Lower leg skin (tissue), 4 donors: Measurements from ENCODE around the gene SNCG. TPM values are rescaled to one million over a fixed set of nuclear protein-coding genes. Genes with fewer than 3 reads are reported as not detected.
"Not testable (repeated sequence)": the region's sequence is repeated elsewhere in the genome, so short reads cannot be mapped to it uniquely, and the experiment has no call there.

Experiments used
- DNase-seq, 2 donors: peaks; one replicate each; pipeline ENCODE4 v3.0.0-alpha.2; 2019; ENCODE audit warnings: low spot score in 2 of 2
- H3K4me3 ChIP-seq: fragments of 200-600 bp; sonication (generic); 2 replicates; pipeline ENCODE4 v1.5.1; 2017; ENCODE audit warnings: mild to moderate bottlenecking, low read depth; ENCODE audit not compliant: poor library complexity, severe bottlenecking
- CTCF ChIP-seq, 3 donors: fragments of 450-650 bp; IDR thresholded peaks; one replicate each; pipeline ENCODE4 v1.5.1; 2016; ENCODE audit warnings: antibody characterized with exemption in 3 of 3, mild to moderate bottlenecking in 3 of 3, moderate library complexity in 2 of 3
- POLR2A ChIP-seq, 2 donors: fragments of 450-650 bp; IDR thresholded peaks; one replicate each; pipeline ENCODE4 v1.6.1; 2016 to 2017; ENCODE audit warnings: antibody characterized with exemption in 2 of 2, mild to moderate bottlenecking in 1 of 2, moderate library complexity in 1 of 2
- WGBS, 2 donors: methylation state at CpG; one replicate each; pipeline ENCODE4 v1.1.5; 2018; 5-methylcytosine and 5-hydroxymethylcytosine counted together
- intact Hi-C: fragments of 100-400 bp; cut with DNase I; formaldehyde crosslinking; loops from one replicate; pipeline ENCODE4 v1.15.0; 2023; ENCODE audit warnings: low total_unique reads
- total RNA-seq, 4 donors: library from RNA; depleted of rRNA; stranded (reverse); fragments of >200 nt; gene quantifications; one replicate each; pipeline ENCODE4 v1.1.0, GENCODE V29; 2016

The SNCG gene
- total RNA-seq, 4 donors from 2014 or later = 26.5 to 62.9 (median 41.1) TPM

DNA sequence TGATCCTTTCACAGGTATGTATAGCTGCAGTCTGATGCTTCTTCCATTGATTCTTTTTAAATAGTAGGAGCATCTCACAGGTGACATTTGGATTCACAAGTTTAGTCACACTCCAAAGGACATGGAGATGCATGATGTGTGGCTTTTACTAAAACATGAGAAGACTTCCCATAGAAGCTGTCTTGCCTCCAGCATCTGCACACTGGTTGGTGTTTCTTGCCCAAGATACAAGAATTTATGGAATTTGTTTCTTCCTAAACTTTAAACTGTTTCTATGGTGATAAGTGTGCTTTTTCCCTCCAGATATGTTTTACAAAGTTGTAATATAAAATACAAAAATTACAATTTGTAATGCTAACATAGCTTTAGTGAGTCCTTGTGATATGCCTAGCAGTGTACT, 34.1 kb downstream of the SNCG start:
- intact Hi-C loops = no loop called here
- DNase-seq = no peak
- TF ChIP-seq POLR2A (IDR thresholded peaks at IDR 0.05) = no peak
- TF ChIP-seq CTCF (IDR thresholded peaks at IDR 0.05) = no peak
- H3K4me3 ChIP-seq = no peak overlapping the region

DNA sequence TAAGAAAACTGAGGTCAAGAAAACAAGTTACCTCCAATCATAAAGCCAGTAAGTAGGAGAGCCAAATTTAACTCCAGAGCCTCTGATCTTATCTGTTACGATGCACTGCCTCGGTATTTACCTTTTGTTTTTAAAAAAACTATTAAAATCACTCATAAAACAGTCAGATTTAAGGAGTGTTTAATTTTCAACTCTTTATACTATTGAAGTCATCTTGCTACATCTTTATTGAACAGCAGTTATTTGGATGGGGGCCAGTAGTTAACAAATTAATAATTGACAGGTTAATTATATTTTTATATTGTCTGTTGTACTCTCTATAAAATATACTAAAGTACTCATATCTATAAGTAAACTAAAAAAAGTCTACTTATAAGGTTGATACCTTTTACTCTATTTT, 34.5 kb downstream of the SNCG start:
- no peak for DNase-seq
- TF ChIP-seq CTCF (IDR thresholded peaks at IDR 0.05) = no peak
- TF ChIP-seq POLR2A (IDR thresholded peaks at IDR 0.05) = no peak
- 65 to 68% methylated on average over 2 of the region's 2 CpGs for WGBS, 2 donors
- intact Hi-C loops = no loop called here
- H3K4me3 ChIP-seq = no peak overlapping the region

GRCh38 chr10:86999802-87000403, 41.5 kb downstream of the SNCG start:
- H3K4me3 ChIP-seq, intact Hi-C loops, DNase-seq: not testable (repeated sequence)
- 71 to 74% methylated on average over 6 of the region's 6 CpGs for whole genome bisulfite sequencing, 2 donors

DNA sequence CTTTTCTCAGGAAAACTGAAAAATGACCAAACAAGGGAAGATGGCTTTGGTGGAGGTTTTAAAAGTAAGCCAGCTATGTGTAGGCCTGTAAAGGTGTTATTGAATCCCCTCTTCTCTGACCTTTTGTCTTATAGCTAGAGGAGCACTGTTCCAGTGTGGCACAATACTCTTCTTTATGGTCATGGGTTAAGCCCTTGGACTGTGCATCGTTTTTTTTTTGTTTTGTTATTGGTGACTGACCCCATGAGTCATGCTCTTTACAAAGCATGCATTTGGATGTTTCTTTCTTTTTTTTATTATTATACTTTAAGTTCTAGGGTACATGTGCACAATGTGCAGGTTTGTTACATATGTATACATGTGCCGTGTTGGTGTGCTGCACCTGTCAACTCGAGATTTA, 42.1 kb downstream of the SNCG start:
- intact Hi-C loops = no loop called here
- no peak for DNase-seq
- no peak overlapping the region for H3K4me3 ChIP-seq
- 71 to 79% methylated on average over 3 of the region's 3 CpGs for WGBS, 2 donors
- no peak for TF ChIP-seq POLR2A (IDR thresholded peaks at IDR 0.05)
- no peak for TF ChIP-seq CTCF (IDR thresholded peaks at IDR 0.05)

- DNase-seq, H3K4me3 ChIP-seq, intact Hi-C loops: not testable (repeated sequence)
- WGBS, 2 donors = 60 to 67% methylated on average over 1 of the region's 1 CpG
Observed at GRCh38 chr10:87007124-87007523, 48.7 kb downstream of the SNCG start.

DNA sequence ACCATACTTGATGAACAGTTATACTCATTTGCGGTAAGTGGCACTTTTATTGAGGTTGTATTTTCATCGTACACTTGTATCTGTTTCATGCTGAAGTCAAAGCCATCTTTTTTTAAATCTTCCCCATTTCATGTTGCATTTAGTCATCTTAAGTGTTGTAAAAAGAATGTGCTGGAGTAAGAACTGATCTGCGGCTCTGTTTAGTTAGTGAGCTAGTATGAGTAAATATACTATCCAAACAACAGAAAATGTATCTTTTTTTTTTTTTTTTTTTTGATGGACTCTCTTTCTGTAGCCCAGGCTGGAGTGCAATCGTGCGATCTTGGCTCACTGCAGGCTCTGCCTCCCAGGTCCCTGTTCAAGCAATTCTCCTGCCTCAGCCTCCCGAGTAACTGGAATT, 49.3 kb downstream of the SNCG start:
- H3K4me3 ChIP-seq, intact Hi-C loops, DNase-seq: not testable (repeated sequence)
- WGBS, 2 donors = 92 to 97% methylated on average over 5 to 6 of the region's 6 CpGs

- WGBS, 2 donors = 56 to 86% methylated on average over 7 of the region's 7 CpGs
- H3K4me3 ChIP-seq, DNase-seq, intact Hi-C loops: not testable (repeated sequence)
Observed at GRCh38 chr10:87008303-87008702, 49.9 kb downstream of the SNCG start.

DNA sequence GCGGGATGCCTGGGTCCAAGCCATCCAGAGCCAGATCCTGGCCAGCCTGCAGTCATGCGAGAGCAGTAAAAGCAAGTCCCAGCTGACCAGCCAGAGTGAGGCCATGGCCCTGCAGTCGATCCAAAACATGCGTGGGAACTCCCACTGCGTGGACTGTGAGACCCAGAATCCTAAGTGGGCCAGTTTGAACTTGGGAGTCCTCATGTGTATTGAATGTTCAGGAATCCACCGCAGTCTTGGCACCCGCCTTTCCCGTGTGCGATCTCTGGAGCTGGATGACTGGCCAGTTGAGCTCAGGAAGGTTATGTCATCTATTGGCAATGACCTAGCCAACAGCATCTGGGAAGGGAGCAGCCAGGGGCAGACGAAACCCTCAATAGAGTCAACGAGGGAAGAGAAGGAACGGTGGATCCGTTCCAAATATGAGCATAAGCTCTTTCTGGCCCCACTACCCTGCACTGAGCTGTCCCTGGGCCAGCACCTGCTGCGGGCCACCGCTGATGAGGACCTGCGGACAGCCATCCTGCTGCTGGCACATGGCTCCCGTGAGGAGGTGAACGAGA, 50.8 kb downstream of the SNCG start:
- DNase-seq, H3K4me3 ChIP-seq, intact Hi-C loops: not testable (repeated sequence)
- WGBS, 2 donors = 83 to 88% methylated on average over 8 to 16 of the region's 18 CpGs

Other genes with a start within 250 kb of the SNCG start
- gene BMPR1A, start 202.0 kb upstream of the SNCG start, total RNA-seq = 10 to 100 TPM; 17.7 to 35.5 (median 26.8) TPM
- 10 to 100 TPM; 24.5 to 50.8 (median 40.2) TPM for gene MMRN2, start 984 bp upstream of the SNCG start, total RNA-seq
- 100 to 1,000 TPM in 1 of 4 donors, 10 to 100 TPM in 3; 72.0 to 125 (median 80.4) TPM for gene ADIRF, start 9.9 kb downstream of the SNCG start, total RNA-seq
- gene FAM25A, start 61.7 kb downstream of the SNCG start, total RNA-seq = 100 to 1,000 TPM; 430 to 795 (median 736) TPM
- 100 to 1,000 TPM; 200 to 262 (median 230) TPM for gene GLUD1, start 136.2 kb downstream of the SNCG start, total RNA-seq
- 10 to 100 TPM; 14.9 to 26.2 (median 21.6) TPM for gene SHLD2, start 136.6 kb downstream of the SNCG start, total RNA-seq